CD4-positive, alpha-beta T cell treated with Interferon alpha-2 for 1 hour (primary cell): Measurements from ENCODE around the gene EFEMP2.
"Not testable (repeated sequence)": the region's sequence is repeated elsewhere in the genome, so short reads cannot be mapped to it uniquely, and the experiment has no call there.

Experiments used
- DNase-seq, 2 donors: peaks; one replicate each; pipeline ENCODE4 v3.0.0-alpha.2; 2020 to 2022

Gene EFEMP2

DNA sequence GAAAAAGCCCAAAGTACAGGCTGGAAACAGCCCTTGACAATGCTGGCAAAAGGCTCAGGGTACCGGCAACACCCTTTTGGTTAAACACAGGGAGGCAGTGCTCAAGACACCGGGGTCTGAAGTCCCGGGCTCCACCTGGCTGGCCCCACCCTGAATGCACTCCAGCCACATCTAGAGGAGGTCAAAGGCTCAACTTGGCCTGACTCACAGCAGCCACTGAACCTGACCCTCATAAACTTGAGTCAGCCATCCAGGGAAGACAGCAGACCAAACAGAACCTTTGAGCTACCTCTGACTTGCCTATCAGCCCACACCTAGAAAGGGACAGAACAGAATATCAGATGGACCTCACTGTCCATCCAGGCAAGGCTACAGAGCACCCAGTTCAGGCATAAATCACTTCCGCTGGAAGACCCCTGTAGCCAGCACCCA is 18.4 kb downstream of the EFEMP2 start:
- no peak for DNase-seq

- DNase-seq: no peak
These were observed 19.2 kb downstream of the EFEMP2 start for GRCh38 chr11:65853246-65853979.

- DNase-seq: no peak
These were observed 19.9 kb downstream of the EFEMP2 start for GRCh38 chr11:65852508-65853245.

DNA sequence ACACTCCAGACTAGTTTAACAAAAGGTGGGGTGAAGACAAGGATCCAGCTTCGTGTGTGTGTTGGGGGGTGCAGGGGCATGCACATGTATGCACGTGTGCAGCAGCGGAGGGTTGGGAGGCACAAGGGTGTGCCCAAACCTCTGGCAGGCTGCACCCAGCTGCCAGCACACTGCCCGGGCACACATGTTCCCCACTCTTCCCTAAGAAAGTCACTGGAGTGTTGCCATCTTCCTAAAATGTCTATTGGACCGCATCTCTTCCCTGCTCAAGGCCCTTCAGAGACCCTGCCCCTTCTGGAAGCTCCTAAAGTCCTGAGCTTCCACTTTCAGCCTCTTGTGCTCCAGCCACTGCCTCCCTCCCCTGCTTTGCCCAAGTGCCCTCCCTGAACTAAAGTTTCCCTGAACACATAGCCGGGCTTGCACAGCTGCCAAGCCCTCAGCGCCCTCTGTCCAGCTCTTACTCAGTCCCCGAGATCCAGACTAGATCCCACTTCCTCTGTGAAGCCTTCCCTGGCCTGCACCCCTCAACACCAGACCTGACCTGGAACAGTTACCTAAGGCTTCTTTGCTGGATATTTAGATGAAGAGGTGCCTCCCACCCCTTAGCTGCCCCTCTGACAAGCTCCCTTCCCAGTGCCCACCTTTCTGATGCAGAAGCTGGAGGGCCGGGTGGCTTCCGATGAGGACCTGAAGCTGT is 20.6 kb downstream of the EFEMP2 start:
- no peak for DNase-seq

DNA sequence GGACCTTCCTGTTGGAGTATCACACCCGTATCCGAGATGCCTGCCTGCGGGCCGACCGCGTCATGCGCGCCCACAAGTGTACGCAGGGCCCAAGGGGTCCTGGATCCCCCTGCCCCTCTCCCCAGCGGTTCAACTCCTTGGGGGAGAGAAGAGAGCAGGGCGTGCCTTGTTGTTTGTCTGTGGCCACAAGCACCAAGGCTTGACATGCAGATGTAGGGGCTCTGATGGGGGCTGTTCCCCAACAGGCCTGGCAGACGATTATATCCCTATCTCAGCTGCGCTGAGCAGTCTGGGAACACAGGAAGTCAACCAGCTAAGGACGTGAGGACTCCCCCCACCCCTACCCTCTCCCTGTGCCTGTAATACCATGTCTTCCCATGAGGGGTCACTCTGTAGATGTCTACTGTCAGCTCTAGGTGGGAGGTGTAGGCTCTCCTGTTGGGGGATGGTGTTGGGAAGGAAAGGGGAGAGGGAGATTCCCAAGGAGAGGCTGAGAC is 21.5 kb downstream of the EFEMP2 start:
- peak in 1 of 2 donors; percentile 38 for DNase-seq

DNA sequence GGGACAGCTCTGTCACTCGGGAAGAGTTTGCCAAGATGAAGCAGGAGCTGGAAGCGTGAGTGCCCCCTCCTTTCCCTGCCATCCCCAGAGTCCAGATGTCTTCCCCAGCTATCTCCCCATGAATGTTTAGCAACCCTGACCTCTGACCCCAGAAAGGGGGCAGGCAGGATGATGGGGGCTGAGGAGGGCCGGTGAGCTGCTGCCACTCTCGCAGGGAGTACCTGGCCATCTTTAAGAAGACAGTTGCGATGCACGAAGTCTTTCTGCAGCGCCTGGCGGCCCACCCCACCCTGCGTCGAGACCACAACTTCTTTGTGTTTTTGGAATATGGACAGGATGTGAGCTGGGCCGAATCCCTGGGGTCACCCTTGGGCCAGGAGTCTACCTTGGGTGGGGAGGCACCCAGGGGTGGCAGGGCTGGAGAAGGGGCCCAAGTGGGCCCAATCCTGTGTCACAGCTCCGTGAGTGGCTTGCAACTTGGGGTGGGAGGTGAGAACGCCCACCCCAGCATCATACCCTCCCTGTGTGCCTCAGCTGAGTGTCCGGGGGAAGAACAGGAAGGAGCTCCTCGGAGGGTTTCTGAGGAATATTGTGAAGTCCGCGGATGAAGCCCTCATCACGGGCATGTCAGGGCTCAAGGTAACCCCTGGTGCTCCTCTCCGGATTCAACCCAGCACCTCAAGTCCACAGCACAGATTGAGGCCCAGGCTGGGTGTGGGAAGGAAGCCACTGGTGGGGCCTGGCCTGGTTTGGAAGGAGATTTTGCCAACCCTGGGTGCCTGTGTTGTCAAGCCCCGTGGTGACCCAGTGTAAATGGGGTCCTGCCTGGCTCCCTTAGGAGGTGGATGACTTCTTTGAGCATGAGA is 22.1 kb downstream of the EFEMP2 start:
- no peak for DNase-seq

GRCh38 chr11:65849771-65850216 is 22.8 kb downstream of the EFEMP2 start:
- DNase-seq: no peak

- DNase-seq: no peak
These were observed 23.2 kb downstream of the EFEMP2 start for GRCh38 chr11:65849366-65849765.

DNA sequence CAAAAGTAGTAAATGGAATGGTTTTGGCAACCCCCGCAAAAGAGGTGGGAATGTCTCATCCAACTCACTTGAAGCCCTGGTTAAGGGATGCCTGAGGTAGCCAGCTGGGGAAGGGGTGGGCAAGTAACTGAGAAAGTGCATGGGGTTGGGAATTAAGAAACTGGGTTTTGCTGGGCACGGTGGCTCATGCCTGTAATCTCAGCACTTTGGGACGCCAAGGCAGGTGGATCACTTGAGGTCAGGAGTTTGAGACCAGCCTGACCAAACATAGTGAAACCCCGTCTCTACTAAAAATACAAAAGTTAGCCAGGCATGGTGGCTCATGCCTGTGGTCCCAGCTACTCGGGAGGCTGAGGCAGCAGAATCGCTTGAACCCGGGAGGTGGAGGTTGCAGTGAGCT is 23.9 kb downstream of the EFEMP2 start:
- not testable (repeated sequence) for DNase-seq

DNA sequence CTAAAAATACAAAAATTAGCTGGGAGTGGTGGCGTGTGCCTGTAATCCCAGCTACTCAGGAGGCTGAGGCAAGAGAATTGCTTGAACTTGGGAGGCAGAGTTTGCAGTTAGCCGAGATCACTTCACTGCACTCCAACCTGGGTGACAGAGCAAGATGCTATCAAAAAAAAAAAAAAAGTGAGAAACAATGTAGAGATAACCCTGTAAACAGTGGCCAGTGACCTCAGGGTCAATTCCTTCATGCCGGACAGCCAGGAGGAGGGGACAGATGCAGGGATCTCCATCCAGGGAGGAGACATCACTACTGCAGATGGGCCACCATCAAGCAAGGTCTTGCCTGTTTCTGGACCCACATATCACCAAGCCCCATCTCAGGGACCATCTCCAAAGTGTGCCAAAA is 24.9 kb downstream of the EFEMP2 start:
- DNase-seq: no peak

GRCh38 chr11:65844231-65844872 is 28.2 kb downstream of the EFEMP2 start:
- no peak for DNase-seq

DNA sequence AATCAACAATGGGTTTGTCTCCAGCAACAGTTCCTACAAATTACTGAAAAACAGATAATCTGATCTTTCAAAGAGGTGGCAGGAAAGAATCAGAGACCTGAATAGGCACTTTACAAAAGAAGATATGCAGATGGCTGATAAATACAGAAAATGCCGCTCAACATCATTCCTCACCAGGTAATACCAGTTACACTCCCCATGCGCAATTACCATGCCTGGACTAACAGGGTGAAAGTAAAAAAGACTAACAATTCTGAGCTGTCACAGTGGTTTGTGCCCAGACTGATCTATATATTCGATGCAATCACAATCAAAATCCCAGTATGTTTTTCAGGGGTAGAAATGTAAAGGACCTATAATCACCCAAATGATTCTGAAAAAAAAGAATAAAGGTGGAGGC is 28.8 kb downstream of the EFEMP2 start:
- no peak for DNase-seq

- no peak for DNase-seq
These were observed 30.5 kb downstream of the EFEMP2 start for GRCh38 chr11:65842144-65842543.

GRCh38 chr11:65834202-65834601 is 38.4 kb downstream of the EFEMP2 start:
- no peak for DNase-seq

GRCh38 chr11:65833297-65834030 is 39.1 kb downstream of the EFEMP2 start, which contains the start of gene SNX32:
Gene SNX32, plus strand, starts transcription at chr11:65833963. Its CDS starts 103 bp downstream, at chr11:65834066.
- peak; percentile 93 to 96 for DNase-seq

DNA sequence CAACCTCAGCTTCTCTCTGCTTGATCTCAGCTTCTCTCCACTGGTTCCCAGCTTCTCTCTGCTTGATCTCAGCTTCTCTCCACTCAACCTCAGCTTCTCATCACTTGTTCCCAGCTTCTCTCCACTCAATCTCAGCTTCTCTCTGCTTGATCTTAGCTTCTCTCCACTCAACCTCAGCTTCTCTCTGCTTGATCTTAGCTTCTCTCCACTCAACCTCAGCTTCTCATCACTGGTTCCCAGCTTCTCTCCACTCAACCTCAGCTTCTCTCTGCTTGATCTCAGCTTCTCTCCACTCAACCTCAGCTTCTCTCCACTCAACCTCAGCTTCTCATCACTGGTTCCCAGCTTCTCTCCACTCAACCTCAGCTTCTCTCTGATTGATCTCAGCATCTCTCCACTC is 40.4 kb downstream of the EFEMP2 start:
- not testable (repeated sequence) for DNase-seq

GRCh38 chr11:65829459-65829858 is 43.1 kb downstream of the EFEMP2 start:
- no peak for DNase-seq

- DNase-seq: no peak
These were observed 45.4 kb downstream of the EFEMP2 start for GRCh38 chr11:65826984-65827735.

DNA sequence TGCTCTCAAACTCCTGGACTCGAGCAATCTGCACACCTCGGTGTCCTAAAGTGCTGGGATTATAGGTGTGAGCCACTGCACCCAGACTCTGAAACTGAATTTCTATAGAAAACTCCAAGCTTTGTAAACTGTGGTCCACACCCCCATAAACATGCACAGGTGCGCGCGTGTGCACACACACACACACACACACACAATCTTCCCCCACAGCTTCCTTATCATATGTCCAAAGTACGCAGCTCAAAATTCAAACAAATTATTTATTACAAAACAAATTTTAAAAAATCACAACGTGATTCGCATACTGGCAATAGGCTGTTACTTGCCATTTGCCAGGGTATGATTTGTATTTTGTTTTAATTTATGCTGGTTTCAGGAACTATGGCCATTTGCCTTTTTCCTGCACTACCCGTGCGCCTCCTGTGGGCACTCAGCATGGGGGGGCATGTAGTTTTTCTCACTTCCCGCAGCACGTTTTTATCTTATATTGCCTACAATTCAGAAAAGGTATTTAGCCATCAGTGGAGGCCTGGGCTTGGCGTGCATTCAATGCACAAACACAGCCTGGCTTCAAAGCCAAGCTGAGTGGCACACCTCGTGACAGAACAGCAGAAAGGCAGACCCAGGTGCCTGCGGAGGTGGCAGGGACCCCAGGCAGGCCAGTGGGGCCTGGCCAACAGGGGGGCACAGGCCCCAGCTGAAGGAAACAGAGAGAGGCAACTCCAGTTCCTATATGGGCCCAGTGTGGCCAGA is 49.6 kb downstream of the EFEMP2 start:
- no peak for DNase-seq

GRCh38 chr11:65821107-65821506 is 51.5 kb downstream of the EFEMP2 start:
- DNase-seq: no peak
